GM21381 (cell line): ENCODE results near the gene INPP1.

Source experiments
- ATAC-seq: cut with Tn5 transposase; IDR thresholded peaks from one replicate; pipeline ENCODE4 v1.9.1; 2021; ENCODE audit warnings: mild to moderate bottlenecking, moderate library complexity; ENCODE audit not compliant: unreplicated experiment

The INPP1 gene

GRCh38 chr2:190360965-190361364 lies 17.6 kb downstream of the INPP1 start:
- no peak for ATAC-seq

- ATAC-seq, result no peak
These were observed 18.2 kb downstream of the INPP1 start for GRCh38 chr2:190361572-190361971.

- no peak for ATAC-seq
These were observed 19.5 kb downstream of the INPP1 start for GRCh38 chr2:190362894-190363293.

- no peak for ATAC-seq
These were observed 22.3 kb downstream of the INPP1 start for GRCh38 chr2:190365499-190366204.

- ATAC-seq, result no peak
These were observed 22.9 kb downstream of the INPP1 start for GRCh38 chr2:190366248-190366753.

- ATAC-seq, result no peak
These were observed 23.7 kb downstream of the INPP1 start for GRCh38 chr2:190367091-190367490.

GRCh38 chr2:190369635-190370034 lies 26.2 kb downstream of the INPP1 start:
- no peak for ATAC-seq

GRCh38 chr2:190376083-190376482 lies 32.7 kb downstream of the INPP1 start:
- no peak for ATAC-seq

- no peak for ATAC-seq
These were observed 33.3 kb downstream of the INPP1 start for GRCh38 chr2:190376591-190377245.

- ATAC-seq, result no peak
These were observed 35.5 kb downstream of the INPP1 start for GRCh38 chr2:190378880-190379237.

- ATAC-seq, result no peak
These were observed 36.0 kb downstream of the INPP1 start for GRCh38 chr2:190379249-190379964.

- no peak for ATAC-seq
These were observed 37.6 kb downstream of the INPP1 start for GRCh38 chr2:190380962-190381412.

GRCh38 chr2:190382851-190383250 lies 39.5 kb downstream of the INPP1 start:
- no peak for ATAC-seq

GRCh38 chr2:190387422-190387821 lies 44.0 kb downstream of the INPP1 start:
- ATAC-seq, result no peak

GRCh38 chr2:190396271-190396670 lies 52.9 kb downstream of the INPP1 start:
- no peak for ATAC-seq

GRCh38 chr2:190402986-190403603 lies 59.7 kb downstream of the INPP1 start:
- ATAC-seq, result no peak

- no peak for ATAC-seq
These were observed 61.1 kb downstream of the INPP1 start for GRCh38 chr2:190404487-190404886.

- ATAC-seq, result no peak
These were observed 61.7 kb downstream of the INPP1 start for GRCh38 chr2:190405070-190405469.

GRCh38 chr2:190405995-190406394 lies 62.6 kb downstream of the INPP1 start:
- no peak for ATAC-seq

- no peak for ATAC-seq
These were observed 63.4 kb downstream of the INPP1 start for GRCh38 chr2:190406805-190407204.

- ATAC-seq, result no peak
These were observed 63.9 kb downstream of the INPP1 start for GRCh38 chr2:190407246-190407661.
